NCI-H187 treated with DMSO at 0.1 percent for 48 hours (cell line): ENCODE measurements around the gene MACC1.

ENCODE experiments used
- DNase-seq: peaks from one replicate; lab custom pipeline; 2025; lab: John Stamatoyannopoulos, UW

MACC1 gene

DNA sequence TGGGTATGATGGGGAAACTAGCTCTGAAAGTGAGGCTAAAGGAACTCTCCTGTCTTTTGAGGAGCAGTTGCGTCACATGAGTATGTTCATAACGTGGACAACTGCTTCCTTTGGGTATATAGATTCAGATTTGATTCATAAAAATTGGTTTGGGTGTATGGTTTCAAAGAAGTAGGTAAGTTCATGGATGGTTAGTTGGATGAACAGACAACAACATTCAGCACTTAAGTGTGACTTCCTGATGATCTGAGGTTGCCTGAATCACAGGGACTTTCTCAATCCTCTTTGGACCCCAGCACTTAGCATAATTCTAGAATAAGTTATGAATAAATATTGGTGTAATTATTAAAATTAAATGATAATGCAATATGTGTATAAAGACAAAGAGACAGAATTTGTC, 43.4 kb downstream of the MACC1 start:
- DNase-seq: no peak

DNA sequence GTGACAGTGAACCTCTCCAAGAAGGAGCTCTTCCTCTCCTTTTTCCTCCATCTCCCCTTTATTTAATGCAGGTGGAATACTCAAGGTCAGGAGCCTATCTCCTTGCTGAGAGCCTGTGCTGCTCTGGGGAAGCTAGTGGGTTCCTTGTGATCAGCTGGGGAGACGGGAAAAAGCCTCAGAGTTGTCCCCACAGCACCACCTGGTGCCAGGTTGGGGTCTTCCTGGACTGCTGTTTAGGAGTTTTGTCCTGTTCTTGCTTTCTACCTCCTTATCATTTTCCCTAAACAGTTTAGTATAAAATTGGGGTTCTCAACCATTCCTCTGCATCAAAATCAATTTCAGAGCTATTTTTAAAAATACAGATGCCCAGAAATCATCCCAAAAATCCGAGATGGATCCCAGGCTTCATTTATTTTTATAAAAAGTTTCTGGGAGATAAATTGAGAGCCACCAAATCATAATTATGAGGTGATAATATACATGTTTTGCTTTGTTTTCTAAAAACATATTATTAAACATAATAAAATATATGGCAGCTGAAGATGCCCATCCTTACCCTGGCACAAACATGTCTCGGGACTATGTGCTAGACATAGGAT, 44.3 kb downstream of the MACC1 start:
- DNase-seq: no peak

DNA sequence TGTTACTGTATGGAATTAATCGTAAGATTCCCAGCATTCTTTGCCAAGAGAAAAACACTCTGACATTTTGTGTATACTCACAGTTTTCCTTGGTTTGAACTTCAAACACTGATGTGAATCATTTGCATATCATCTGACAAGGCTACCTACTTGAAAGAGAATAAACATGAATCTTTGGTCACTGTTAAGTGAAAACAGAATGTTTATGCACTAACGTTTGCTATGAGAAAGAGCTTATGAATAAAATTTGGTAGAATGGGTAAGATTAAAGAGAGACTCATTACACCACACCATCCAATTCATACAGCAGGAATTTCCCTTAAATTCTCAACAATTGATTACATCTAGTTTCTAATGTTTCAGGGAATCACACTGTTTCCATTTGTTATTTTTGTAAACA, 46.6 kb downstream of the MACC1 start:
- DNase-seq: no peak

DNA sequence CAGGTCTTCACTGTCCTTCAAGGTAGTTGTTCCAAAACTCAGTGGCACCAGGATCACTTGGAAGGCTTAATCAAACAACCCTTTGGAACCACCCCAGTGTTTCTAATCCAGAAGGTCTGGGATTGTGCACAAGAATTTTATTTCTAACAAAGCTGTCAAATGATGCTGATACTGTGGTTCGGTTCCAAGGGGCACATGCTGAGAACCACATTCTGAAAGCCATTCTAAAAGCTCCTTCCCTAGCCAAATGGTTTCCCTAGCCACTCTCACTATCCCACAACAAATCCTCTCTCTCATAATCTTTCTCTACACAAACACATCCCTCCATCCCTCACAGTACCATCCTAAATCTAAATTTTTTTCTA, 52.1 kb downstream of the MACC1 start:
- DNase-seq: no peak

DNA sequence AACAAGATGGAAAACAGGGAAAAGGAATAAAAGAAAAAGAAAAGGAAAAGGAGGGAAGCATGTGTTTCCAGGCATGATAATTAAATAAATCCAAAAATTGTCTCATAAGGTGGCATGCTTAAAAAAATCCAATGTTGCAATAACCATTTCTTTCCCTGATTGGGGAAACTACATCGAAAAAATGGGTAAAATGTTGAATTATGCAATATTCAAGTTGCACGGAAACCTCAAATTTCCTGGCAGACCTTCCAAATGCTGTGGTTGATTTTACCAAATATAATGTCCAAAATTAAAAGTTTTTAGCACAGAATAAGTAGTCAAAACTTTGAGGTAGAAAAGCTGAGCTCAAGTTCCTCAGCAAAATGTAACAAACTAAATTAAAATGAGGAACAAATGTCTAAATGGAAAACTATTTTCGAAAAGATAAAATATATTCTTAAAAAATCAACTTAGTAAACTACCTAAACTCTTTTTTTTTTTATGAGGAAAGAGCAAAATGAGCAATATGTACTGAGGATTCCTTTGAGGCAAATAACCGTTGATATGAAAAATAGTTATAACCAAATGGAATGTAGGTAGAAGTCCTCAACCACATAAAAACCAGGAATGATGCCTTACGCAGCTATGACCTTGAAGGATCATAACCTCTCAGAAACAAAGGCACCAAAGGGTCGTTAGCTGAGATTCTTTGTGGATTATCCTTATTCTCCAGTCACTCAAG, 52.6 kb downstream of the MACC1 start:
- no peak for DNase-seq

GRCh38 chr7:20162665-20163064, 54.5 kb downstream of the MACC1 start:
- no peak for DNase-seq

DNA sequence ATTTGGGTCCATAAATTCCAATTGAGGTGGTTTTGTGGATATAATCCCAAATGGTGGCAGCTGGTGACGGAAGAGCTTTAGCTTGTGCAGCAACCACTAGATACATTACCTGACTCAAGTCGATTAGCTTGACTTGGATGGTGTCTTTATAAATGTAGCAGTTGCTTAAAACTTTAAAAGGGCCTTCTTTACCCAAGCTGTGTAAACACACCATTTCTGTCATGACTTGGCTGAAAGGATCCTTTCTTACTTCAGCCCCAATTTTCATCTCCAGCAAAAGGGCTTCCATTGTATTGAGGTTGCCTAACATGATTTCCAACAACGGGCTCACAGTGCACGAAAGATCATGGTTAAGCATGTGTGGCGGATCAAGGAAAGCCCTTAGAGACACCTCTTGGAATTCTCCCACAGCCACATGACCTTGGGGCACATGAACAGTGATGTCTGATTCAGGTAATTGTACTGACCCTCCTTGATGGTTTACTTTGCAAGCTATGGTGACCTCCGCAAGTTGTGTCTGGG, 57.9 kb downstream of the MACC1 start:
- no peak for DNase-seq

- DNase-seq: no peak
These were observed 58.5 kb downstream of the MACC1 start for GRCh38 chr7:20158684-20159083.

DNA sequence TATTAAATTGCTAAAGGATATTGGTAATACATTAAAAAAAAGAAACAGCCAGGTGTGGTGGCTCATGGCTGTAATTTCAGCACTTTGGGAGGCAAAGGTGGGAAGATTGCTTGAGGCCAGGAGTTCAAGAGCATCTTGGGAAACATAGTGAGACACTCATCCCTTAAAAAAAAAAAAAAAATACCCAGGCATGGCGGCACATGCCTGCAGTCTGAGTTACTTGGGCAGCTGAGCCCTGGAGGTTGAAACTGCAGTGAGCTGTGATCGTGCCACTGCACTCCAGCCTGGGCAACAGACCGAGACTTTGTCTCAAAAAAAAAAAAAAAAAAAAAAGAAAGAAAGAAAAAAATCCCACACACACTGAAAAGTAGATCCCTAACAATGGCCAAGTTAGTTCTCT, 59.7 kb downstream of the MACC1 start:
- DNase-seq: no peak

DNA sequence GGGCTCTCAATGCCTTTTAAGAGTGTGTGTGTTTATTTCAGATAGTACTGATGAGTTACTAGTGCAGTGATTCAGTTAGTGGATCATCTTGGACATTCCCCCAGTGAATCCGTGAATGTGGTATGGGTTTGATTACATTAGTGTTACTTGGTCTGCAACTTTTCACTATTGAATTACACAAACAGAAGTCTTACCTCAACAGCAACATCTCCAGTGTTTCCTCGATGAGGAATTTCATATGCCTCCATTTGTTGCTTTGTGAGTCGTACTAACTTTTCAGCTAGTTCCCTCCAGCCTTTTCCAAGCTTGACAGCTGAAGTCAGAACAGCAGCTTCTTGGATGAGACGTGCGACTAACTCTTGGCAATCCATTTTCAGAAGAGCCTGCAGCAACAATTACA, 63.2 kb downstream of the MACC1 start:
- DNase-seq: no peak

- DNase-seq: no peak
These were observed 63.6 kb downstream of the MACC1 start for GRCh38 chr7:20153567-20153966.

GRCh38 chr7:20152511-20152910, 64.7 kb downstream of the MACC1 start:
- DNase-seq: no peak

- DNase-seq: no peak
These were observed 65.3 kb downstream of the MACC1 start for GRCh38 chr7:20151708-20152456.

DNA sequence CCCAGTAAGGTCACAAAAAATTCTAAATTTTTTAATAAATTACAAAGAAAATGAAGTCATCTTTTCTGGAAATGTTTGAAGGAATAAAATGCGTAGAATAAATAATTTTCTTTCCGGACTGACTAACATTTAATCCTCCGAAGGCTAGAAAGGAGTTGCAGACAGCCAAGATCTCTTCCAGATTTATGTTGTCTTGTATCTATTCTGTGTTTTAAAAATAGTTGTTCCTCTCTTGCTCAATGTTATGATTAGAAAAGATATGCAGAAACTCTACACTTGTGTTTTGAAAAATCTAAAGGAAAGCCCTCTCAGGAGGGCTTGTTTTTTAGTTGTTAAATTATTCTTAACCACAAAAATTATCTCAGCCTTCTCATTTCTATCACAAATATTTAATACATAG, 70.7 kb downstream of the MACC1 start:
- DNase-seq: no peak

GRCh38 chr7:20144801-20145200, 72.4 kb downstream of the MACC1 start:
- no peak for DNase-seq

- DNase-seq: no peak
These were observed 75.5 kb downstream of the MACC1 start for GRCh38 chr7:20141666-20142065.

DNA sequence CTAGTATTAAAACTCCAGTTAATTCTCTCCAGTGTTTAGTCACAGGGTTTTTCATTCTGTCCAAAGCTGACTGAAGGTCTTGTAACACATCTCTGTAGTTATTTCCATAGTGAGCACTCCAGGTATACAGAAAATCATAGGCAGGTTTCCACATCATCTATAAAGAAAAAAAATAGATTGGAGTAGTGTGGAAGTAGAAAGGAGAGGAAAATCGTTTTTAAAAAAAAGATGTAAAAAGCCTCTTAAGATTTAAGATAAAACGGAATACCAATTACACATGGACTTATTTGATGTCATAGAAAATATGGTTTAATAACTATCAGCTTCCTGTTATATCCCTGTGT, 76.2 kb downstream of the MACC1 start:
- DNase-seq: no peak

- DNase-seq: no peak
These were observed 76.7 kb downstream of the MACC1 start for GRCh38 chr7:20140291-20141001.

- no peak for DNase-seq
These were observed 80.5 kb downstream of the MACC1 start for GRCh38 chr7:20136647-20137046.

GRCh38 chr7:20133803-20134202, 83.4 kb downstream of the MACC1 start:
- DNase-seq: no peak

DNA sequence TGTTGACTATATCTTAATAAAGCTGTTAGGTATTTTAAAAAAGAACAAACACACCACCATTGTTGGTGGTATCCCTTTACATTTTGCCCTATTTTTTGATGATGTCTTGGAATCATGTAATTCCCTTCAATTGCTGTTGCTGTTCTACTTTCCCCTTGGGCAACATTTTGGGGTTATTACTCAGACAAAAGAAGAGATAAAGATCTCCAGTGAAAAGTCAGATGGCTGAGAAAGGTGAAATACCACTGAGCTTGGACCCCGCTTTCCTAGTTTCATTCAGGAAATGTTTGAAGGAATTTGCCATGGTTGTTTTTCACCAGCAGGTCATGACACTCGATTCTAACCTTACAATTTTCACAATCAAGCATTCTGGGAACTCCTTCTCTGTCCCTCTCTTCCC, 84.6 kb downstream of the MACC1 start:
- DNase-seq: no peak

GRCh38 chr7:20131776-20132175, 85.4 kb downstream of the MACC1 start:
- no peak for DNase-seq

GRCh38 chr7:20129920-20130319, 87.3 kb downstream of the MACC1 start:
- no peak for DNase-seq
